SH-SY5Y (cell line): ENCODE data around the gene CACNG8.

Experiments
- GATA2 ChIP-seq: IDR thresholded peaks from 2 replicates; pipeline ENCODE4 v1.6.1; 2011; ENCODE audit warnings: mild to moderate bottlenecking, low read depth, low read length
- GATA3 ChIP-seq: IDR thresholded peaks from 2 replicates; pipeline ENCODE4 v1.6.1; 2011; ENCODE audit warnings: low read depth, mild to moderate bottlenecking, low read length, moderate library complexity

Gene CACNG8

GRCh38 chr19:54029301-54029700 is 66.6 kb downstream of the CACNG8 start:
- no peak for TF ChIP-seq GATA3
- TF ChIP-seq GATA2 = no peak

- TF ChIP-seq GATA3 (no peak), GATA2 (no peak)
Measured at GRCh38 chr19:54029930-54030490, 67.3 kb downstream of the CACNG8 start.

- TF ChIP-seq GATA3 = no peak
- no peak for TF ChIP-seq GATA2
Measured at GRCh38 chr19:54030895-54031586, 68.3 kb downstream of the CACNG8 start.

GRCh38 chr19:54035215-54036178 is 72.8 kb downstream of the CACNG8 start:
- no peak for TF ChIP-seq GATA2
